A673 (cell line): Measurements from ENCODE around the gene NBPF20.
"Not testable (repeated sequence)": the region's sequence is repeated elsewhere in the genome, so short reads cannot be mapped to it uniquely, and the experiment has no call there.

Experiments
- CTCF ChIP-seq: fragments of 300-800, 200-600 bp; sonication (generic); conservative IDR thresholded peaks from 2 replicates; pipeline ENCODE4 v1.5.1; 2017; ENCODE audit warnings: low read depth, mild to moderate bottlenecking, antibody characterized with exemption, low read length, moderate library complexity, mixed read lengths
- EZH2 ChIP-seq: fragments of 200-600 bp; sonication (generic); IDR thresholded peaks from 2 replicates; pipeline ENCODE4 v1.6.1; 2017; ENCODE audit warnings: borderline replicate concordance, low read depth, mild to moderate bottlenecking, mixed read lengths, antibody characterized with exemption, low read length; ENCODE audit not compliant: poor library complexity, severe bottlenecking

- TF ChIP-seq CTCF, EZH2: not testable (repeated sequence)
These were observed 20.5 kb downstream of the NBPF20 start for GRCh38 chr1:145404949-145405348.
